GM13977 (cell line): ENCODE data around the gene ATXN1.

Experiments used
- DNase-seq: peaks from one replicate; pipeline ENCODE4 v3.0.0; 2012; ENCODE audit warnings: low spot score
- CTCF ChIP-seq: IDR thresholded peaks from 2 replicates; pipeline ENCODE4 v1.5.1; 2012; ENCODE audit warnings: mild to moderate bottlenecking, control low read depth; ENCODE audit not compliant: insufficient read depth; ENCODE audit errors: extremely low read depth, missing control alignments
- in situ Hi-C: fragments of 300-500 bp; cut with MboI; formaldehyde crosslinking; loops from one replicate; pipeline ENCODE4 v1.12.0; 2022; ENCODE audit warnings: low sequenced_read_pairs, low pct_unique_long_range_greater_than_20kb, mixed read lengths, inconsistent platforms; ENCODE audit not compliant: unreplicated experiment

ATXN1 gene

GRCh38 chr6:16677458-16677857, 83.8 kb downstream of the ATXN1 start:
- in situ Hi-C loops = no loop called here
- no peak for TF ChIP-seq CTCF

GRCh38 chr6:16676978-16677377, 84.3 kb downstream of the ATXN1 start:
- in situ Hi-C loops = no loop called here
- no peak for TF ChIP-seq CTCF
- no peak for DNase-seq

More at GRCh38 chr6:16677458-16677857, 83.8 kb downstream of the ATXN1 start:
- no peak for DNase-seq

- no peak for TF ChIP-seq CTCF
- in situ Hi-C loops = no loop called here
- no peak for DNase-seq
Observed at GRCh38 chr6:16676376-16676775, 84.9 kb downstream of the ATXN1 start.

GRCh38 chr6:16674801-16675392, 86.4 kb downstream of the ATXN1 start:
- in situ Hi-C loops = no loop called here
- TF ChIP-seq CTCF = no peak
- no peak for DNase-seq

GRCh38 chr6:16673011-16673797, 88.1 kb downstream of the ATXN1 start:
- in situ Hi-C loops = no loop called here
- no peak for TF ChIP-seq CTCF
- no peak for DNase-seq

GRCh38 chr6:16671302-16672289, 89.7 kb downstream of the ATXN1 start:
- in situ Hi-C loops = no loop called here
- DNase-seq = no peak

More at GRCh38 chr6:16671302-16672289, 89.7 kb downstream of the ATXN1 start:
- no peak for TF ChIP-seq CTCF
